Measurements from ENCODE around the gene BICC1.

The BICC1 gene

DNA sequence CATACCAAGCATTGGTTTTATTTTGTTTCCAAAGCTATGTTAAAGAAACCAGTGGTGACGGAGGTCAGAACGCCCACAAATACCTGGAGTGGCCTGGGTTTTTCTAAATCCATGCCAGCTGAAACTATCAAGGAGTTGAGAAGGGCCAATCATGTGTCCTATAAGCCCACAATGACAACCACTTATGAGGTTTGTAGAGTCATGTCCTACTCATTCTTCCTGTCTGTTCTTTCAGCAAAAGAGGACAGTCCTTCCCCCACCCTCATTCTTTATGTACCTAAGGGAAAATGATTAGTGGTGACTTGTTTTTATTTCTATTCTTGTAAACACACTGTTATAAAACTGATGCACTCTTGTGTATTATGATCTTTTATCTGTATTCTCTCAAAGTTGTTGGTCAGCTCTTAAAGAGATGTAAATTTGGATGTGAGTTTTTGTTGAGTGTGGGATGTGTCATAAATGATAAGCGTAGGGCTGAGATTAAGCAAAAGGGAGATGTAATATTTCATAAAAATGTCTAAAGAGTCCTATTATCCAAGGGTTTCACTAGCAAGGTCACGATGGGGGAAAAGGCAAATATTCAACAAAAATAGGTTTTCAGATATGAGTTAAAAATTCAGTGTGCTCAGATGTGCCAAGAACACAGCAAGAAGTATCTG lies 294.4 kb downstream of the BICC1 start:
- in situ Hi-C loops (cut with HindIII; ENCODE audit: low sequenced_read_pairs) = no loop called here
- no peak overlapping the region for H3K4me3 ChIP-seq (ENCODE audit: low read depth, low read length)
- no peak for DNase-seq (ENCODE audit: low read depth)
- no peak for TF ChIP-seq CTCF (IDR thresholded peaks at IDR 0.05; ENCODE audit: low read depth, low read length, missing control alignments)

- in situ Hi-C loops (cut with HindIII; ENCODE audit: low sequenced_read_pairs) = no loop called here
- TF ChIP-seq CTCF (IDR thresholded peaks at IDR 0.05; ENCODE audit: low read depth, low read length, missing control alignments) = no peak
- DNase-seq (ENCODE audit: low read depth) = no peak
- no peak overlapping the region for H3K4me3 ChIP-seq (ENCODE audit: low read depth, low read length)
These were observed 295.0 kb downstream of the BICC1 start for GRCh38 chr10:58807629-58808022.

DNA sequence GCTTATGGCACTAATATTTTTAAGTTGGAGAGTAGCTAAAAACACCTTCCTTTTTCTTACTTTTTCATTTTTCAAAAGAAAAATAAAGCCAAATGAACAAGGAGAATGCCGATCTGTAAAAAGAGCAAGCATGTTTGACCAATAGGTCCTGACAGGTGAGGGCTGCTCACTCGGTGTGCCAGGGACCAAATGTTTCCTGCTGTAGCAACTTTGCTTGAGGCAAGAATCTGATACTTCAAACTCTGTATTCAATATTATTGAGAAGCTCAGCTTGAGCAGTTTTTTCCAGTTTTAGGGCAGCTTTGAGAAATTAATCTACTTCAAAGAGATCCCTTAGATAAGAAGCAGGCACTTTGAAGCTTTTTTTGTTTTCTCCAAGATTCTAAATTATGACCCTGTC lies 298.1 kb downstream of the BICC1 start:
- no peak for DNase-seq (ENCODE audit: low read depth)
- in situ Hi-C loops (cut with HindIII; ENCODE audit: low sequenced_read_pairs) = no loop called here
- TF ChIP-seq CTCF (IDR thresholded peaks at IDR 0.05; ENCODE audit: low read depth, low read length, missing control alignments) = no peak
- no peak overlapping the region for H3K4me3 ChIP-seq (ENCODE audit: low read depth, low read length)

DNA sequence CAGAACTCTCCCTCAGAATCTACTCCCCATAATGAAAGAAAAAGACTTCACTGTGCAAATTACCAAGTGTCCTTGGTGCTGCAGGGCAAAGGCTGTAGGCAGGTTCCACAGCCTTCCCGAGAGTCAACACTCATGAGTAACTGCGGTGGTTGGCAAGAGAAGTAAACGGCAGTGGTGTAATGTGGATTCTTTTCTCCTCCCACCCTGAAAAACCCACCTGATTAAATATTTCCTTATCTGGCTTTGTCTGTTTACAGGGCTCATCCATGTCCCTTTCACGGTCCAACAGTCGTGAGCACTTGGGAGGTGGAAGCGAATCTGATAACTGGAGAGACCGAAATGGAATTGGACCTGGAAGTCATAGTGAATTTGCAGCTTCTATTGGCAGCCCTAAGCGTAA lies 300.9 kb downstream of the BICC1 start:
- H3K4me3 ChIP-seq (ENCODE audit: low read depth, low read length) = no peak overlapping the region
- DNase-seq (ENCODE audit: low read depth) = no peak
- TF ChIP-seq CTCF (IDR thresholded peaks at IDR 0.05; ENCODE audit: low read depth, low read length, missing control alignments) = no peak
- in situ Hi-C loops (cut with HindIII; ENCODE audit: low sequenced_read_pairs) = no loop called here

DNA sequence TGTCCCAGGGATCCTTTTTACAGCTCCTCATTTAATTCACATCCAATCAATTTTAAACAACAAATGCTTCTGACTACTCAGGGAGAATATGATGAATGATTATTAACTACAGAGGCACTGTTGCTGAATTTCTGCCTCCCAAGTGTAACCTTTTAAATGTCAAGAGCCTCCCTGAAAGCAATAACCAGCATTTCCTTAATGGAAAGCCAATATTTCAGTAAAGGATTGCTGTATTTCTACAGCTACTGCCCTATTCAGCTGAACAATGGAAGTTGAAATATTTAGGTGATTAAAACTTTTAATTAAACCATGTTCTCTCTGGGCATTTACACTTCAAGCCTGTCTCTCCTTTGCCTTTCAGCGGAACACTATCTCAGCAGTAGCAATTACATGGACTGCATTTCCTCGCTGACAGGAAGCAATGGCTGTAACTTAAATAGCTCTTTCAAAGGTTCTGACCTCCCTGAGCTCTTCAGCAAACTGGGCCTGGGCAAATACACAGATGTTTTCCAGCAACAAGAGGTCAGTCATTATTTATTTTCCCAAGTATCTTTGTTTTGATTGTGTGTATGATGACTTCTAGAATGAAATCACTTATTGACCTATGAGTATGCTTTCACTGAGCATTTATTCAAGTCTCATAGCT lies 304.7 kb downstream of the BICC1 start:
- in situ Hi-C loops (cut with HindIII; ENCODE audit: low sequenced_read_pairs) = no loop called here

GRCh38 chr10:58818900-58819299 lies 306.2 kb downstream of the BICC1 start:
- no peak overlapping the region for H3K4me3 ChIP-seq (ENCODE audit: low read depth, low read length)
- in situ Hi-C loops (cut with HindIII; ENCODE audit: low sequenced_read_pairs) = no loop called here
- TF ChIP-seq CTCF (IDR thresholded peaks at IDR 0.05; ENCODE audit: low read depth, low read length, missing control alignments) = no peak
- DNase-seq (ENCODE audit: low read depth) = peak; percentile 60

More for the DNA sequence above, 304.7 kb downstream of the BICC1 start:
- H3K4me3 ChIP-seq (ENCODE audit: low read depth, low read length) = no peak overlapping the region
- DNase-seq (ENCODE audit: low read depth) = no peak
- no peak for TF ChIP-seq CTCF (IDR thresholded peaks at IDR 0.05; ENCODE audit: low read depth, low read length, missing control alignments)

Data from astrocyte of the cerebellum (primary cell).